H1 (cell line): ENCODE data around the gene SEC16A. TPM values are rescaled to one million over a fixed set of nuclear protein-coding genes. Genes with fewer than 3 reads are reported as not detected.

ENCODE experiments used
- CTCF ChIA-PET: fragments of 300-600 bp; sonication (Branson Sonifier 250); formaldehyde crosslinking; loops from one replicate; lab custom pipeline; 2021; ENCODE audit not compliant: partially characterized antibody; lab: Charles Lee
- POLR2A ChIA-PET: fragments of 300-600 bp; sonication (Branson Sonifier 250); formaldehyde crosslinking; loops from one replicate; lab custom pipeline; 2021; ENCODE audit warnings: inconsistent platforms; ENCODE audit not compliant: partially characterized antibody; lab: Charles Lee
- DNase-seq, 2 experiments: peaks; one replicate each; pipeline versions ENCODE4 v3.0.0 to v3.0.0-alpha.2; 2010 to 2022; ENCODE audit warnings: low spot score in 2 of 2, low read depth in 1 of 2, mixed read lengths in 1 of 2
- FAIRE-seq: peaks from 2 replicates; lab custom pipeline; 2011; peaks lifted over from hg19 to GRCh38; lab: Jason Lieb, UNC
- H2AFZ ChIP-seq: 2 replicates; pipeline ENCODE4 v1.8.1; 2012; ENCODE audit warnings: low read length, inconsistent platforms
- H2AK5ac ChIP-seq: 2 replicates; pipeline ENCODE4 v1.6.1; 2013; ENCODE audit warnings: low read depth, low read length
- H2BK120ac ChIP-seq: replicated peaks from 2 replicates; pipeline ENCODE3; 2013; ENCODE audit warnings: low read depth, low read length, inconsistent platforms
- H2BK12ac ChIP-seq: 2 replicates; pipeline ENCODE4 v1.6.1; 2013; ENCODE audit warnings: low read depth, low read length
- H2BK15ac ChIP-seq: 2 replicates; pipeline ENCODE4 v1.6.1; 2013; ENCODE audit warnings: low read length
- H2BK20ac ChIP-seq: 2 replicates; pipeline ENCODE4 v1.6.1; 2013; ENCODE audit warnings: low read length
- H2BK5ac ChIP-seq: 2 replicates; pipeline ENCODE4 v1.6.1; 2013; ENCODE audit warnings: low read depth, low read length
- H3K14ac ChIP-seq: 2 replicates; pipeline ENCODE4 v1.6.1; 2013; ENCODE audit warnings: inconsistent platforms; ENCODE audit not compliant: insufficient read length
- H3K18ac ChIP-seq: 2 replicates; pipeline ENCODE4 v1.6.1; 2013; ENCODE audit warnings: low read length; ENCODE audit errors: extremely low read depth
- H3K23ac ChIP-seq: 2 replicates; pipeline ENCODE4 v1.6.1; 2013; ENCODE audit warnings: inconsistent platforms; ENCODE audit not compliant: insufficient read length
- H3K23me2 ChIP-seq: 2 replicates; pipeline ENCODE4 v1.6.1; 2013; ENCODE audit warnings: low read depth, low read length
- H3K27ac ChIP-seq: 2 replicates; pipeline ENCODE4 v1.6.1; 2011; ENCODE audit warnings: low read depth, low read length, inconsistent platforms
- H3K27me3 ChIP-seq, 4 experiments: replicated peaks in 1 of 4; 1 replicate in 1 of 4; 2 replicates in 3 of 4; pipeline versions ENCODE4 v1.6.1 to v1.8.1; 2011 to 2013; ENCODE audit warnings: low read length in 3 of 4, mild to moderate bottlenecking in 3 of 4, inconsistent platforms in 2 of 4, mixed read lengths in 2 of 4, moderate library complexity in 1 of 4; ENCODE audit not compliant: control insufficient read depth in 3 of 4, insufficient read depth in 3 of 4; ENCODE audit errors: extremely low read depth in 1 of 4
- H3K36me3 ChIP-seq, 4 experiments: 2 replicates each; pipeline versions ENCODE4 v1.6.1 to v1.8.1; 2011 to 2013; ENCODE audit warnings: mild to moderate bottlenecking in 4 of 4, low read length in 3 of 4, moderate library complexity in 2 of 4, control low read depth in 1 of 4, inconsistent platforms in 1 of 4; ENCODE audit not compliant: insufficient read depth in 4 of 4, control insufficient read depth in 2 of 4
- H3K4ac ChIP-seq: replicated peaks from 2 replicates; pipeline ENCODE3; 2013; ENCODE audit warnings: low read length, low read depth, mixed read lengths, inconsistent platforms; ENCODE audit not compliant: insufficient read length
- H3K4me1 ChIP-seq, 4 experiments: replicated peaks in 1 of 4; 1 replicate in 1 of 4; 2 replicates in 3 of 4; pipeline versions ENCODE4 v1.6.1 to v1.8.1; 2011 to 2013; ENCODE audit warnings: low read length in 3 of 4, inconsistent platforms in 2 of 4, mixed read lengths in 1 of 4; ENCODE audit not compliant: insufficient read depth in 4 of 4, control insufficient read depth in 3 of 4
- H3K4me2 ChIP-seq, 2 experiments: 2 replicates each; pipeline versions ENCODE4 v1.6.1 to v1.8.1; 2011 to 2013; ENCODE audit warnings: low read depth in 2 of 2, low read length in 2 of 2, control low read depth in 1 of 2, inconsistent platforms in 1 of 2, mild to moderate bottlenecking in 1 of 2; ENCODE audit not compliant: insufficient read depth in 1 of 2
- H3K4me3 ChIP-seq, 4 experiments: fragments of 200-600, 300-600 bp in 1 of 4; sonication (generic), shearing (Covaris generic), sonication (Bioruptor Twin) in 1 of 4; 2 replicates each; pipeline versions ENCODE4 v1.5.1 to v1.8.1; 2011 to 2016; ENCODE audit warnings: low read length in 4 of 4, low read depth in 3 of 4, control low read depth in 2 of 4, inconsistent platforms in 2 of 4, mild to moderate bottlenecking in 2 of 4, mixed read lengths in 1 of 4, moderate library complexity in 1 of 4; ENCODE audit not compliant: insufficient read depth in 2 of 4; ENCODE audit errors: extremely low read depth in 1 of 4
- H3K56ac ChIP-seq: replicated peaks from 2 replicates; pipeline ENCODE3; 2013; ENCODE audit warnings: low read depth, mild to moderate bottlenecking, mixed read lengths, low read length, inconsistent platforms; ENCODE audit not compliant: insufficient read length
- H3K79me1 ChIP-seq: 2 replicates; pipeline ENCODE4 v1.6.1; 2013; ENCODE audit warnings: low read depth, low read length, control low read depth
- H3K79me2 ChIP-seq, 2 experiments: 2 replicates each; pipeline versions ENCODE4 v1.6.1 to v1.8.1; 2012 to 2013; ENCODE audit warnings: low read length in 2 of 2, mild to moderate bottlenecking in 2 of 2, inconsistent platforms in 1 of 2; ENCODE audit not compliant: insufficient read depth in 2 of 2, control insufficient read depth in 1 of 2
- H3K9ac ChIP-seq, 4 experiments: replicated peaks in 1 of 4; 1 replicate in 1 of 4; 2 replicates in 3 of 4; pipeline versions ENCODE4 v1.6.1 to v1.8.1; 2011 to 2013; ENCODE audit warnings: low read depth in 3 of 4, low read length in 3 of 4, control low read depth in 2 of 4, mild to moderate bottlenecking in 2 of 4, moderate library complexity in 2 of 4, inconsistent platforms in 1 of 4; ENCODE audit errors: extremely low read depth in 1 of 4
- H3K9me3 ChIP-seq, 2 experiments: 2 replicates each; pipeline versions ENCODE4 v1.6.1 to v1.8.1; 2012 to 2013; ENCODE audit warnings: mild to moderate bottlenecking in 2 of 2, moderate library complexity in 2 of 2, control low read depth in 1 of 2, inconsistent platforms in 1 of 2, low read depth in 1 of 2, low read length in 1 of 2, mixed read lengths in 1 of 2; ENCODE audit not compliant: insufficient read depth in 2 of 2
- H4K20me1 ChIP-seq, 2 experiments: replicated peaks in 1 of 2; 2 replicates each; pipeline versions ENCODE3 to v1.8.1; 2011 to 2013; ENCODE audit warnings: inconsistent platforms in 2 of 2, low read length in 2 of 2, mild to moderate bottlenecking in 1 of 2; ENCODE audit not compliant: insufficient read depth in 2 of 2, control insufficient read depth in 1 of 2
- H4K5ac ChIP-seq: 2 replicates; pipeline ENCODE4 v1.6.1; 2013; ENCODE audit warnings: low read length, low read depth, mixed read lengths, inconsistent platforms; ENCODE audit not compliant: insufficient read length
- H4K8ac ChIP-seq: 2 replicates; pipeline ENCODE4 v1.8.0; 2013; ENCODE audit warnings: mild to moderate bottlenecking, moderate library complexity, low read length, inconsistent platforms; ENCODE audit not compliant: insufficient read depth; ENCODE audit errors: extremely low read depth
- H4K91ac ChIP-seq: replicated peaks from 2 replicates; pipeline ENCODE3; 2013; ENCODE audit warnings: low read length, mixed read lengths, inconsistent platforms; ENCODE audit not compliant: insufficient read length
- ZNF274 ChIP-seq: IDR thresholded peaks from 2 replicates; pipeline ENCODE4 v1.7.0; 2012; ENCODE audit warnings: low read length, borderline replicate concordance; ENCODE audit errors: extremely low read depth
- WGBS, 2 experiments: shearing (Covaris generic) in 1 of 2; methylation state at CpG; one replicate each; pipeline versions ENCODE4 v1.1.6 to v1.1.7; 2013 to 2015; ENCODE audit warnings: low lambda C conversion rate in 2 of 2, mixed read lengths in 2 of 2, inconsistent platforms in 1 of 2, low coverage in 1 of 2, missing lambda C conversion rate in 1 of 2; ENCODE audit not compliant: insufficient replicate concordance in 2 of 2, insufficient coverage in 1 of 2, insufficient read length in 1 of 2; ENCODE audit errors: extremely low coverage in 1 of 2, missing lambda C conversion rate in 1 of 2; 5-methylcytosine and 5-hydroxymethylcytosine counted together
- polyA plus RNA-seq, 7 experiments: library from polyadenylated mRNA; depleted of rRNA in 3 of 7; stranded (reverse) in 5 of 7; unstranded in 2 of 7; fragments of >200 nt in 5 of 7; fragments of 200-250 nt in 2 of 7; gene quantifications; 1 replicate in 5 of 7; 2 replicates in 1 of 7; 4 replicates in 1 of 7; pipeline versions ENCODE4 v1.2.1 to v1.2.3, GENCODE V29; 2011 to 2013; ENCODE audit warnings: missing spikeins in 2 of 7, mixed read lengths in 2 of 7
- total RNA-seq: library from RNA; stranded (reverse); fragmentation: NEBNext Ultra II Directional; extraction: Animal tissue kit (Norgen Biotek cat#: 25700); gene quantifications from 2 replicates; pipeline ENCODE4 v1.2.1, GENCODE V29; 2021

SEC16A gene
- total and polyA plus RNA-seq, 2 of the 8 experiments (the other 6 are each of a cell fraction or from before 2014, with no cell fraction given), result 21.6 to 49.0 TPM

- Histone ChIP-seq H3K27ac (no peak overlapping the region), H2BK15ac (no peak overlapping the region), H3K4me2 (no peak overlapping the region), H3K14ac (no peak overlapping the region), H3K56ac (no peak overlapping the region), H3K4me1 (peaks cover 0 to 7% (median 3%) of the 10 kb centered on the region in 4 experiments; a peak in 1 of 7 replicates), H2BK20ac (no peak overlapping the region), H3K79me1 (peaks cover 3% of the 10 kb centered on the region), H4K5ac (no peak overlapping the region), H3K9ac (no peak overlapping the region), H2AK5ac (no peak overlapping the region), H3K36me3 (peaks cover 7 to 29% (median 16%) of the 10 kb centered on the region in 4 experiments; a peak in 7 of 8 replicates), H3K4ac (no peak overlapping the region), H4K8ac (no peak overlapping the region), H3K79me2 (peaks cover 0 to 9% of the 10 kb centered on the region in 2 experiments; a peak in 1 of 4 replicates), H3K23me2 (peaks cover 9% of the 10 kb centered on the region; the same call in 1 of the 2 replicates), H4K91ac (no peak overlapping the region), H3K9me3 (no peaks in the 10 kb centered on the region), H3K23ac (no peak overlapping the region), H3K18ac (no peak overlapping the region), H2BK12ac (no peak overlapping the region), H4K20me1 (peaks cover 10 to 20% of the 10 kb centered on the region in 2 experiments), H3K4me3 (no peak overlapping the region), H2BK120ac (no peak overlapping the region), H2BK5ac (no peak overlapping the region), H3K27me3 (peaks cover 0 to 2% (median 0%) of the 10 kb centered on the region in 4 experiments; a peak in 2 of 7 replicates), H2AFZ (no peak overlapping the region)
- WGBS, 2 experiments, result 94% methylated on average over 5 of the region's 5 CpGs; no CpG with 5 or more reads in 1 of the 2 experiments
- no peak for FAIRE-seq
- CTCF ChIA-PET, result interaction anchor here (0.6 to 2.5 kb wide), 12 partner anchors 11 to 1531 kb away, joined by 3 to 10 read pairs (median 4); no protein-coding TSS in a partner anchor
- POLR2A ChIA-PET, result interaction anchor here (0.6 to 4.4 kb wide), 8 partner anchors 12 to 41 kb away, joined by 3 to 23 read pairs (median 4); partner anchors contain the start of gene SNAPC4
- DNase-seq, result no peak
- TF ChIP-seq ZNF274, result no peak
Measured at GRCh38 chr9:136442265-136442664, 40.6 kb downstream of the SEC16A start.
